NOMO-1 (cell line): ENCODE data around the gene ZMYM5.
"Not testable (repeated sequence)": the region's sequence is repeated elsewhere in the genome, so short reads cannot be mapped to it uniquely, and the experiment has no call there.

Experiments used
- DNase-seq, 2 experiments: peaks; one replicate each; lab custom pipeline; 2025; ENCODE audit not compliant: unreplicated experiment in 2 of 2; lab: John Stamatoyannopoulos, UW

ZMYM5 gene

GRCh38 chr13:19863323-19864023 lies at the start of gene ZMYM5:
Gene ZMYM5, minus strand, starts transcription at chr13:19863649. Its CDS starts 11,469 bp downstream, at chr13:19852180.
- DNase-seq = peak; percentile 99 to 100

GRCh38 chr13:19910336-19911072 lies 47.1 kb upstream of the ZMYM5 start:
- no peak for DNase-seq

- no peak for DNase-seq
These were observed 45.0 kb upstream of the ZMYM5 start for GRCh38 chr13:19908350-19908986.

GRCh38 chr13:19905487-19906195 lies 42.2 kb upstream of the ZMYM5 start:
- DNase-seq = not testable (repeated sequence)

DNA sequence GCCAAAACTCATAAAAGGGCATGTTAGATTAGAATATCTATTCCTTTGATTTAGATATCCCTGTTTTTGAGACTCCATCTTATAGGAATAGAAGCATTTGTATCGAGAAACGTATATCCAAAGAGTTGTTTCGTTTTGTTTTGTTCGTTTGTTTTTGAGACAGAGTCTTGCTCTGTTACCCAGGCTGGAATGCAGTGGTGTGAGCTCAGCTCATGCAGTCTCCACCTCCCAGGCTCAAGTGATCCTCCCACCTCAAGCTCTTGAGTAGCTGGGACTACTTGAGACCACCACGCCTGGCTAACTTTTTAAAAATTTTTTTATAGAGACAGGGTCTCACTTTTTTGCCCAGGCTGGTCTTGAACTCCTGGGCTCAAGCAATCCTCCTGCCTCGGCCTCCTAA lies 26.6 kb upstream of the ZMYM5 start:
- no peak for DNase-seq

DNA sequence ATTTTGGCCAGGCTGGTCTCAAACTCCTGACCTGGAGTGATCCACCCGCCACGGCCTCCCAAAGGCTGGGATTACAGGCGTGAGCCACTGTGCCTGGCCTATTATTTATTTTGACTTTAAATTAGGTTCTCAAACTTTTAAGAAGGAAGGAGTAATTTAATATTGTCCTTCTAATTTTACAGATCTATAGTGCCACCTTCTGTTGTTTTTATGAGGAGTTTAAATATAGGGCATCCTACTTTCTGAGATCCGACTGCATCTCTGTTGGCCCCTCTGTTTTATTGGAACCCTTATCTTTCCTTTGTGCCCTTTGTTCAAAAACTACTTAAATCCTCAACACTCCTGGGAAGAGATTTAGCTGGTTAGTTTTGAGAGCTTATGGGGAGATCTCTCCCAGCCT lies 25.4 kb upstream of the ZMYM5 start:
- peak in 1 of 2 experiments; percentile 21 for DNase-seq

GRCh38 chr13:19882231-19882630 lies 18.8 kb upstream of the ZMYM5 start:
- DNase-seq = no peak

DNA sequence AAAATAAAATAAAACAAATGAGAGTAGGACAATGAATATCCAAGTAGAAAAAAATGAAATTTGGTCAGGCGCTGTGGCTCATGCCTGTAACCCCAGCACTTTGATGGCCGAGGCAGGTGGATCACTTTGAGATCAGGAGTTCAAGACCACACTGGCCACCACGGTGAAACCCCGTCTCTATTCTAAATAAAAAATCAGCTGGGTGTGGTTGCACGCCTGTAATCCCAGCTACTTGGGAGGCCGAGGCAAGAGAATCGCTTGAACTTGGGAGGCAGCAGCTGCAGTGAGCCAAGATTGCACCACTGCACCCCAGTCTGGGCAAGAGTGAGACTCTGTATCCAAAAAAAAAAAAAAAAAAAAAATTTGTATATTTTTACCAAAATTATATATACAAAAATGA lies 18.2 kb upstream of the ZMYM5 start:
- DNase-seq = no peak

DNA sequence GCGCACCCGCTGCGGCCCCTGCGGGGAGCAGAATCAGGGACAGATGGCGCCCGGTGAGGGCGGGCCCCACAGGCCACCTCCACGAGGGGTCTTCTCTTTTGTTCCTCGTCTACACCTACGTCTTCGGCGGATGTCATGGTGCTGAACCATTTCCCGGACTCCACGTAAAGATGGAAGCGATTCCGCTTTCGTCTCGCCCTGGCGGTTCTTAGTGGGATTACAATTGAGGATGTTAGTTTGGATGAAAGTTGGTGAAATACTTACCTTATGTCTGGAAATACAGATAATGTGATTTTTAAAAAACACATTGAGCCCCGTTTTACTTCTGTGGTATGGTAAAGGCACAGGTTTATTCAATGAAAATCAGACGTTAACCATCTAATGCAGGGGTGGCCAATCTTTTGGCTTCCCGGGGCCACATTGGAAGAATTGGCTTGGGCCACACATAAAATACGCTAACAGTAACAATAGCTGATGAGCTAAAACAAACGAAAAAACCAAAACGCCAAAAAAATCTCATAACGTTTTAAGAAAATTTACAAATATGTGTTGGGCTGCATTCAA lies 1.4 kb upstream of the ZMYM5 start:
- DNase-seq = peak; percentile 56 to 75

DNA sequence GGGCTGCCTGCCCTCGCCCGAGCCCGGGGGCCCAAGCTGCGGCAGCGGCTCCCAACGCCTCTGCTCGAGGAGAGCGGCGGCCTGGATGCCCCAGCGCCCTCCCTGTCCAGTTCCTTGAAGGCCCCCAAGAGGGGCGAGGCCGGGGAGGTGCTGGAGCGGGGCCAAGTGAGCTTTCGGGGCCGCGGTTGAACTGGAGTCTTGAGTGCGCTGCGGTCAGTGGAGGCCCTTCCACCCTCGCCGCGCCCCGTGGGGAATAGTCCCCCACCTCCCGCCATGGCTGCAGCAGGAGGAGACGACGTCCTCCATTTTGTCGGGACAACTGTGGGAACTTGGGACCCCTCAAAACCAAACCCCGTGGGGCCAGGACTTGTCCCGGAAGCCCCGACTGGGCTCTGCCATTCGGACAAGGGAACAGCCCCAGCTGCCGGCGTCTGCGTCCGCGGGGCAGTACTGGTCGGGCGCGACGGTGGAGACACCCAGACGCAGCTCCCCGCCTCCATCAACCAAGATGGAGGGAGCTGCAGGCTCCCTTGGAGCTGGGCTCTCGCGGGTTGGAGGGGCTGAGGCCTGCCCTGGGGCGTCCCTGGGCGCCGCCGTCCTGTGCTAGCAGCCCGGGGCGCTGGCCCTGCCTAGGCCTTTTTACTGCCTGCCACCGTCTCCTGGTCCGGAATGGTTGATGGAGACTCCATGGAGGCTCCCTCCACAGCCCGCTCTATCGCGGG lies 736 bp upstream of the ZMYM5 start:
- DNase-seq = peak; percentile 77 to 82

GRCh38 chr13:19862481-19863313 lies 752 bp downstream of the ZMYM5 start:
- peak; percentile 15 to 33 for DNase-seq

- DNase-seq = no peak
These were observed 1.7 kb downstream of the ZMYM5 start for GRCh38 chr13:19861762-19862161.

- DNase-seq = no peak
These were observed 2.4 kb downstream of the ZMYM5 start for GRCh38 chr13:19860884-19861655.

DNA sequence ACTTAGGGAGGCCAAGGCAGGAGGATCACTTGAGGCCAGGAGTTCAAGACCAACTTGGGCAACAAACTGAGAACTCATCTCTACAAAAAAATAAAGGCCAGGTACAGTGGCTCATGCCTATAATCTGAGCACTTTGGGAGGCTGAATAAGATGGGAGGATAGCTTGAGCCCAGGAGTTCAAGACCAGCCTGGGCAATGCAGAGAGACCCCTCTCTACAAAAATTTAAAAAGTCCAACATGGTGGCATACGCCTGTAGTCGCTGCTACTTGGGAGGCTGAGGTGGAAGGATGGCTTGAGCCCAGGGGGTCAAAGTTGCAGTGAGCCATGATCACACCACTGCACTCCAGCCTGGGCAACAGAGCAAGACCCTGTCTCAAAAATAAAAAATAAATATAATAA lies 5.8 kb downstream of the ZMYM5 start:
- not testable (repeated sequence) for DNase-seq

DNA sequence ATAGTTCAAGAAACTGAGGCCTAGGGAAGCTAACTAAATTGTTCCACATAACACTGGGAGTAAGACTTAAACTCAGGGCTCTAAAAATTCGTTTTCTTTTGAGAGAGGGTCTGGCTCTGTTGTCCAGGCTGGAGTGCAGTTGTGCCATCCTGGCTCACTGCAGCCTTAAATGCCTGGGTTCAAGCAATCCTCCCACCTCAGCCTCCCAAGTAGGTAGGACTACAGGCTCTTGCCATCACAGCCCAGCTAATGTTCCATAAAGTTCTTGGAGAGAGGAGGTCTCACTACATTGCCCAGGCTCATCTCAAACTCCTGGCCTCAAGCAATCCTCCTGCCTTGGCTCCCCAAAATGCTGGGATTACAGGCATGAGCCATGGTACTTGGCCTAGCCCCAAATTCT lies 10.7 kb downstream of the ZMYM5 start:
- DNase-seq = no peak

GRCh38 chr13:19845758-19846157 lies 17.7 kb downstream of the ZMYM5 start:
- no peak for DNase-seq

DNA sequence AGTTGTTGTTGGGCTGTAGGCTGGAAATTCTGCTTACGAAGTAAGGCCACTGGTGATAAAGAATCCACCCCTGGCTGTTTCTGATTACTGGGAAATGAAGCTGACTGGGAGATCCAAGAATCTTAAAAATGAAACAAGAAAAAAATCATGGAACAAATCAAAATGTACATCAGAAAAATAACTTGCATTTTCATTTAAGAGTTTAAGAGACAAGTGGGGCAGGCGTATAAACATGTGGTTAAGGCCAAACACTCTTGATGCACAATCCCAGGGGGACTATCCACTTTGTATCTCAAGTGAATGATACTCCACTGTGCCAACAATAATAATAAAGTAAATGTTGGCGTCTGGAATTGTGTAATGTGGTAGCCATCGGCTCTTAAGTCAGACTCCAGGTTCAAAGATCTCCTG lies 24.6 kb downstream of the ZMYM5 start:
- no peak for DNase-seq

GRCh38 chr13:19836472-19836871 lies 27.0 kb downstream of the ZMYM5 start:
- DNase-seq = no peak

- DNase-seq = no peak
These were observed 28.7 kb downstream of the ZMYM5 start for GRCh38 chr13:19834704-19835103.
